DND-41 (cell line): Measurements from ENCODE around the gene SIX3.

Source experiments
- ATAC-seq: fragments of 200-7000 bp; cut with Tn5 transposase; 3 replicates; pipeline ENCODE4 v1.9.1; 2021; ENCODE audit warnings: low read depth; ENCODE audit not compliant: insufficient read depth
- DNase-seq: peaks from one replicate; pipeline ENCODE4 v3.0.0-alpha.2; 2020
- H2AFZ ChIP-seq: 2 replicates; pipeline ENCODE4 v1.6.0; 2012; ENCODE audit warnings: low read depth, low read length
- H3K27ac ChIP-seq: 2 replicates; pipeline ENCODE4 v1.5.1; 2012; ENCODE audit warnings: low read length, inconsistent platforms
- H3K27me3 ChIP-seq: fragments of 200-600 bp; sonication (generic); 2 replicates; pipeline ENCODE4 v1.6.0; 2012; ENCODE audit warnings: low read length, mild to moderate bottlenecking, inconsistent platforms; ENCODE audit not compliant: insufficient read depth, poor library complexity
- H3K36me3 ChIP-seq: 2 replicates; pipeline ENCODE4 v1.5.1; 2012; ENCODE audit warnings: low read length, inconsistent platforms; ENCODE audit not compliant: insufficient read depth
- H3K4me1 ChIP-seq: 2 replicates; pipeline ENCODE4 v1.5.1; 2012; ENCODE audit warnings: mild to moderate bottlenecking, low read length; ENCODE audit not compliant: insufficient read depth
- H3K4me2 ChIP-seq: 2 replicates; pipeline ENCODE4 v1.6.0; 2012; ENCODE audit warnings: mild to moderate bottlenecking, moderate library complexity, low read length, inconsistent platforms; ENCODE audit not compliant: insufficient read depth
- H3K4me3 ChIP-seq, 2 experiments: fragments of 200-600 bp in 1 of 2; shearing (Covaris generic) in 1 of 2; 2 replicates each; pipeline ENCODE4 v1.5.1; 2012 to 2016; ENCODE audit warnings: inconsistent platforms in 2 of 2, low read length in 2 of 2, mild to moderate bottlenecking in 2 of 2, low read depth in 1 of 2, moderate library complexity in 1 of 2
- H3K79me2 ChIP-seq: 2 replicates; pipeline ENCODE4 v1.6.0; 2012; ENCODE audit warnings: low read length, inconsistent platforms; ENCODE audit not compliant: insufficient read depth
- H3K9ac ChIP-seq: 2 replicates; pipeline ENCODE4 v1.6.0; 2012; ENCODE audit warnings: low read depth, mild to moderate bottlenecking, inconsistent platforms, low read length, moderate library complexity
- H3K9me3 ChIP-seq: 2 replicates; pipeline ENCODE4 v1.5.1; 2012; ENCODE audit warnings: low read length, moderate library complexity, mild to moderate bottlenecking, inconsistent platforms; ENCODE audit not compliant: insufficient read depth, severe bottlenecking
- H4K20me1 ChIP-seq: 2 replicates; pipeline ENCODE4 v1.6.0; 2012; ENCODE audit warnings: low read length; ENCODE audit not compliant: insufficient read depth
- EZH2 ChIP-seq: IDR thresholded peaks from 3 replicates; pipeline ENCODE4 v1.6.1; 2012; ENCODE audit warnings: borderline replicate concordance, low read depth, mild to moderate bottlenecking, moderate library complexity, low read length, inconsistent platforms; ENCODE audit not compliant: severe bottlenecking
- TF ChIP-seq, protein P1 (sequence below): IDR thresholded peaks from 2 replicates; pipeline ENCODE4 v1.5.1; 2012; ENCODE audit warnings: borderline replicate concordance, low read length, moderate library complexity, mild to moderate bottlenecking; ENCODE audit not compliant: poor library complexity, severe bottlenecking; ENCODE audit errors: extremely low read depth

The SIX3 gene

GRCh38 chr2:44967727-44968432, 26.4 kb downstream of the SIX3 start:
- Histone ChIP-seq H3K27me3 (no peaks in the 10 kb centered on the region), H3K36me3 (no peaks in the 10 kb centered on the region), H3K4me2 (no peak overlapping the region), H3K79me2 (no peaks in the 10 kb centered on the region), H3K9ac (no peak overlapping the region), H3K4me3 (no peak overlapping the region), H2AFZ (no peak overlapping the region), H3K27ac (no peak overlapping the region), H3K4me1 (no peaks in the 10 kb centered on the region), H4K20me1 (no peaks in the 10 kb centered on the region), H3K9me3 (no peaks in the 10 kb centered on the region)
- ATAC-seq, result no peak
- TF ChIP-seq, protein P1, sequence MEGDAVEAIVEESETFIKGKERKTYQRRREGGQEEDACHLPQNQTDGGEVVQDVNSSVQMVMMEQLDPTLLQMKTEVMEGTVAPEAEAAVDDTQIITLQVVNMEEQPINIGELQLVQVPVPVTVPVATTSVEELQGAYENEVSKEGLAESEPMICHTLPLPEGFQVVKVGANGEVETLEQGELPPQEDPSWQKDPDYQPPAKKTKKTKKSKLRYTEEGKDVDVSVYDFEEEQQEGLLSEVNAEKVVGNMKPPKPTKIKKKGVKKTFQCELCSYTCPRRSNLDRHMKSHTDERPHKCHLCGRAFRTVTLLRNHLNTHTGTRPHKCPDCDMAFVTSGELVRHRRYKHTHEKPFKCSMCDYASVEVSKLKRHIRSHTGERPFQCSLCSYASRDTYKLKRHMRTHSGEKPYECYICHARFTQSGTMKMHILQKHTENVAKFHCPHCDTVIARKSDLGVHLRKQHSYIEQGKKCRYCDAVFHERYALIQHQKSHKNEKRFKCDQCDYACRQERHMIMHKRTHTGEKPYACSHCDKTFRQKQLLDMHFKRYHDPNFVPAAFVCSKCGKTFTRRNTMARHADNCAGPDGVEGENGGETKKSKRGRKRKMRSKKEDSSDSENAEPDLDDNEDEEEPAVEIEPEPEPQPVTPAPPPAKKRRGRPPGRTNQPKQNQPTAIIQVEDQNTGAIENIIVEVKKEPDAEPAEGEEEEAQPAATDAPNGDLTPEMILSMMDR, result no peak
- TF ChIP-seq EZH2, result no peak
- DNase-seq, result no peak

DNA sequence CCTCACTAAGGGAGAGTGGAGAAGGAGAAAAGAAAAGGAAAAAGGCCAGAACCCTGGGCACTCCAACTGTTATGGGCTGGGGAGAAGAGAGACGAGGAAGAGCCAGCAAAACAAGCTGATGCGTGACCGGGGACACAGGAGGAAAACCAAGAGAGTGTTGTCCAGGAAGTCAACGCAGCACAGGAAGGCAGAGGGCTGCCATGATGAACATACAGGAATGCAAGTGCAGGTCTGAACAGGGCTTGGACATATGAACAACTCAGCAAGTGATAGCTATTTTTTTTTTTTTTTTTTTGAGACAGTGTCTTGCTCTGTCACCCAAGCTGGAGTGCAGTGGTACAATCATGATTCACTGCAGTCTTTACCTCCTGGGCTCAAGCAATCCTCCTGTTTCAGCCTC, 28.4 kb downstream of the SIX3 start:
- ATAC-seq (no peak), DNase-seq (no peak)
- Histone ChIP-seq H3K4me2 (no peak overlapping the region), H2AFZ (no peak overlapping the region), H3K4me3 (no peak overlapping the region), H3K9ac (no peak overlapping the region), H3K9me3 (no peaks in the 10 kb centered on the region), H4K20me1 (no peaks in the 10 kb centered on the region), H3K36me3 (no peaks in the 10 kb centered on the region), H3K79me2 (no peaks in the 10 kb centered on the region), H3K27me3 (no peaks in the 10 kb centered on the region), H3K4me1 (no peaks in the 10 kb centered on the region), H3K27ac (no peak overlapping the region)
- TF ChIP-seq, protein P1, result no peak
- no peak for TF ChIP-seq EZH2

GRCh38 chr2:44970846-44971450, 29.4 kb downstream of the SIX3 start:
- no peaks in the 10 kb centered on the region for H4K20me1 ChIP-seq
- ATAC-seq, result no peak
- H3K27me3 ChIP-seq, result no peaks in the 10 kb centered on the region
- no peak overlapping the region for H3K27ac ChIP-seq
- H3K4me3 ChIP-seq, result no peak overlapping the region
- no peaks in the 10 kb centered on the region for H3K36me3 ChIP-seq
- DNase-seq, result no peak
- no peaks in the 10 kb centered on the region for H3K9me3 ChIP-seq
- no peak overlapping the region for H2AFZ ChIP-seq
- TF ChIP-seq, protein P1, result no peak
- no peak for TF ChIP-seq EZH2
- no peak overlapping the region for H3K4me2 ChIP-seq
- H3K9ac ChIP-seq, result no peak overlapping the region
- no peaks in the 10 kb centered on the region for H3K4me1 ChIP-seq
- no peaks in the 10 kb centered on the region for H3K79me2 ChIP-seq
